Endothelial cell (in vitro differentiated cells): ENCODE results near the gene CCDC51. TPM values are rescaled to one million over a fixed set of nuclear protein-coding genes. Genes with fewer than 3 reads are reported as not detected.

ENCODE experiments used
- DNase-seq: peaks from one replicate; pipeline ENCODE4 v3.0.0; 2021; ENCODE audit warnings: low spot score
- H3K27ac Mint-ChIP-seq: one replicate; pipeline ENCODE4 v1.8.0; 2021; ENCODE audit warnings: mixed read lengths, inconsistent platforms; ENCODE audit not compliant: unreplicated experiment
- H3K27me3 Mint-ChIP-seq: one replicate; pipeline ENCODE4 v1.8.0; 2021; ENCODE audit warnings: mild to moderate bottlenecking, moderate library complexity, mixed read lengths, inconsistent platforms; ENCODE audit not compliant: unreplicated experiment
- H3K36me3 Mint-ChIP-seq: one replicate; pipeline ENCODE4 v1.8.0; 2021; ENCODE audit warnings: mild to moderate bottlenecking, low read depth, mixed read lengths, inconsistent platforms; ENCODE audit not compliant: unreplicated experiment
- H3K4me1 Mint-ChIP-seq: one replicate; pipeline ENCODE4 v1.8.0; 2021; ENCODE audit warnings: mild to moderate bottlenecking, mixed read lengths, inconsistent platforms; ENCODE audit not compliant: unreplicated experiment
- H3K4me3 Mint-ChIP-seq: one replicate; pipeline ENCODE4 v1.8.0; 2021; ENCODE audit warnings: mild to moderate bottlenecking, mixed read lengths, inconsistent platforms; ENCODE audit not compliant: unreplicated experiment
- H3K9me3 Mint-ChIP-seq: one replicate; pipeline ENCODE4 v1.8.0; 2021; ENCODE audit warnings: mixed read lengths, inconsistent platforms; ENCODE audit not compliant: unreplicated experiment
- CTCF ChIP-seq: fragments of 200-600 bp; sonication (generic); IDR thresholded peaks from one replicate; pipeline ENCODE4 v1.5.0; 2021; ENCODE audit warnings: antibody characterized with exemption; ENCODE audit not compliant: unreplicated experiment
- total RNA-seq: library from RNA; stranded (reverse); fragmentation: NEBNext Ultra II Directional; extraction: Animal tissue kit (Norgen Biotek cat#: 25700); gene quantifications from one replicate; pipeline ENCODE4 v1.2.1, GENCODE V29; 2021; ENCODE audit not compliant: unreplicated experiment

Gene CCDC51
- total RNA-seq, 1 donor from 2014 or later, result 11.8 TPM

- no peak overlapping the region for H3K27ac Mint-ChIP-seq
- H3K36me3 Mint-ChIP-seq, result peaks cover 36% of the 10 kb centered on the region
- DNase-seq, result no peak
- no peaks in the 10 kb centered on the region for H3K9me3 Mint-ChIP-seq
- no peak for TF ChIP-seq CTCF
- peaks cover 10% of the 10 kb centered on the region for H3K4me1 Mint-ChIP-seq
- H3K27me3 Mint-ChIP-seq, result peaks cover 4% of the 10 kb centered on the region
- H3K4me3 Mint-ChIP-seq, result no peak overlapping the region
These were observed 29.5 kb downstream of the CCDC51 start for GRCh38 chr3:48410205-48411040.

DNA sequence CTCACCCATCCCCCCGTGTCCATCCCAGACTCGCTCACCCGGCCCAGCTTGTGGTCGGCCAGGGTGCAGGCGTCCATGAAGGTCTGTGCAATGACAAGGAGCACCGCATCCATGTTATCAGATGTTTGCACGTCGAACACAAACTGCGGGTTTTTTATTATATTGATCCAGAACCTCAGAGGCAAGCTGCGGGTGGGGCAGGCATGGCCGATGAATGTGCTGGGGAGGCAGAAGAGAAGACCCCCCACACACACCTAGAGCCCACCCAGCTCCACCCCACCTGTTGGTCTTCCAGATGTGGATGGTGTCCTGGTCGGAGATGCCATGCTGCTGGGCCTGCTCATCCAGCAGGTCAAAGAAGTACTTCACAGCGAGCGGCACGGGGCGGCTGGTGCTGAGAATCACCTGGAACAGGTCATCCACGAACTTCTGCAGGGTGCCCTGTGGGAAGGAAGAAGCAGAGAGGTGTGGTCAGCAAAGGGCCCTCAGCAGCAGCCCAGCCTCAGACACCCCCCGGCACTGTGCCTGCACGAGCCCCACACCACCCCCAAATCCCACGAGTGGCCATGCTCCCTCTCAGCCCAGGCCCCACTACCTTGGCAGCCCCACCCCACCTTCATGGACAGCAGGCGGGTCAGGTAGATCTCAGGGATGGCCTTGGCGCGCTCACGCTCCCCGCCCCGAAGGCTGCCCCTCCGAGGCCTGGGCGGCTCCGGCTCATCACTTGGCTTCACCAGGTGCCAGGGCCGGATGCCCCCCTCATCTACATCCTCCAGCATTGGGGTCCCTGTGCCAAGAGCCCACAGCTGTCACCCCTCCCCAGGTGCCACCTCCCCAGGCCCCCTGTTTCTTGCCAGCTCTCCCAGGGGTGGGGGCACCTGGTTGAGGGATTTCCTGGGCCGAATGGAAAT is 30.4 kb downstream of the CCDC51 start:
- no peak overlapping the region for H3K27ac Mint-ChIP-seq
- peaks cover 37% of the 10 kb centered on the region for H3K36me3 Mint-ChIP-seq

DNA sequence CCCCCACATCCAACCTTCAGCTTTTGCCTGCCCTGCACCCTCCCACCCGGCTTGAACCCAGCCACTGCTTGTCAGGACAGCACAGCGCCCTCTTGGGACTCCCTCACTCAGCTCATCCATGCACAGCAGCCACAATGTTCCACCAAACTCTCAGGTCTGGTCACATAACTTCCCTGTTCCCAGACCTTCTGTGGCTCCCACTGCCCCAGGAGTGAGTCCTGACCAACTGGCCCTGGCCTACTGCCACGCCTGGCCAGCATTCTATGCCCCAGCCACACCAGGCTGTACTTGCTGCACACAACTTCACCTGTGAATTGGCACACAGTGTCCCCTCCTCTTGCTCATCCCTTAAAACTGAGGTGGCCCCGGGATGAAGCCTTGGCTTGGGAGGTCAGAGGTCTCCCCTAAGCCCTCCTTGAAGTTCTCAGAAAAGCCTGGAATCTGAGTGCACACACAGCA is 31.1 kb downstream of the CCDC51 start:
- no peak for DNase-seq
- peaks cover 10% of the 10 kb centered on the region for H3K4me1 Mint-ChIP-seq
- no peak for TF ChIP-seq CTCF
- peaks cover 40% of the 10 kb centered on the region for H3K36me3 Mint-ChIP-seq
- H3K9me3 Mint-ChIP-seq, result no peaks in the 10 kb centered on the region
- peaks cover 4% of the 10 kb centered on the region for H3K27me3 Mint-ChIP-seq
- H3K4me3 Mint-ChIP-seq, result no peak overlapping the region
- no peak overlapping the region for H3K27ac Mint-ChIP-seq

More for the DNA sequence above, 30.4 kb downstream of the CCDC51 start:
- DNase-seq, result no peak
- Mint-ChIP-seq H3K4me1 (peaks cover 10% of the 10 kb centered on the region), H3K4me3 (no peak overlapping the region), H3K9me3 (no peaks in the 10 kb centered on the region), H3K27me3 (peaks cover 4% of the 10 kb centered on the region)
- no peak for TF ChIP-seq CTCF

DNA sequence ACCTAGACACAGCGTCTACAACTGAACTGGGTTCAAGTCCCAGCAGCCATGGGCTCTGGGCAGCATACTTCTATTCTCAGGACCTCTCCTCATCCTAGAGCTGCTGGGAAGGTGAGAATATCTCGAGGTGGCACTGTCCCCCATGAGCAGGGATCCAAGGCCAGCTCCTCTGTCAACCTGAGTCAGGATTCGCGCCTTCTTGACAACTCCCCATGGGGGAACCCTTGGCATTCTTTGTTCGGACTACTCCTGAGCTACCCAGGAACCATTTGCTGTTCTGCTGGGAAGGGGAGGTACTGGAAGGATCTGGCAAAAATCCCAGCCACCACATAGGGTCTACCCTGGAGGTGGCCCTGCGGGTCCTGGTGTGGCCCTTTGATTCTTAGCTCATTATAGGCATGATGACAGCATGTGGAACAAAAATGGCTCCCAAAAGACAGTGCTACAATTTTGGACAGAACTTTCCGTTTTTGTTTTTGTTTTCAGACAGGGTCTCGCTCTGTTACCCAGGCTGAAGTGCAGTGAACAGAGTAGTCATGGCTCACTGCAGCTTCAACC is 32.3 kb downstream of the CCDC51 start:
- H3K9me3 Mint-ChIP-seq, result no peaks in the 10 kb centered on the region
- no peak for TF ChIP-seq CTCF
- peaks cover 38% of the 10 kb centered on the region for H3K36me3 Mint-ChIP-seq
- peaks cover 2% of the 10 kb centered on the region for H3K27me3 Mint-ChIP-seq
- peak; percentile 2 for DNase-seq
- no peak overlapping the region for H3K4me3 Mint-ChIP-seq
- H3K27ac Mint-ChIP-seq, result peak overlapping the region; percentile 48
- peaks cover 10% of the 10 kb centered on the region for H3K4me1 Mint-ChIP-seq
